SKM-1 (cell line): ENCODE measurements around the gene MACROH2A1.

Experiments
- DNase-seq: peaks from one replicate; lab custom pipeline; 2025; ENCODE audit not compliant: unreplicated experiment; lab: John Stamatoyannopoulos, UW

Gene MACROH2A1

DNA sequence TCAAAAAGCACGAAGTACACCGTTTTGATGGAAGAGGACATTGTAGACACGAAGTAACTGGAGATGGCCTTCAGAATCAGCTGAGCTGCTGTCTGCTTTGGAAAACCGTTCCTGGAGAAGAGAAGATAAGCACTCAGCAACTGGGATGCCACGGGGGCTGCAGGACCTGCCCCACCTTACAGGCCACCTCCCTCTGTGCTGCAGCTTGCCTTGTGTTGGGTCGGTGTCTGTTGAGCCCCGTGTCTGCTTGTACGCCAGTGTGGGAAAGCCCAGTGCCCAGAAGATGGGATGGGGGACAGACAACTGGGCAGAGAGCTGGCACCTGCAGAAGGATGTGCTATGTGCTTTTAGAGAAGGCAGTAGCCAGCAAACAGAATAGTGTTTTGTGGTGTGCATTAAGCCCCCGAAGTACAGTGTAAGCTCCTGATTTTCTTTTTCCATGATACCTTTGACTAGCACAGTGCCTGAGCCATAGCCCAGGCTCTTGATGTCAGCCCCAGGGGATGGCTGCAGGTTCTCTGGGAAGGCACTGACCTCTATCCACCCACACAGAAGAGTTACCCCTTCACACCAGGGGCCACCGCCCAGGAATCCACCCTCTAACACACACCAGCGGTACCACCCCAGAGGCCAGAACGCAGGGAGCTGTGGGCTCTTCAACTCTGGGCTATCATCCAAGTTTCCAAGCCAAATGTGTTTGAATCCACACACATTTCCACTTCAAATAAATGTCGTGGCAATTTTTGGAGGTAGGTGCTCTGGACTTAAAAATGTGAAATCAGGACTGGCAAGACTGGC lies 63.8 kb downstream of the MACROH2A1 start:
- no peak for DNase-seq

DNA sequence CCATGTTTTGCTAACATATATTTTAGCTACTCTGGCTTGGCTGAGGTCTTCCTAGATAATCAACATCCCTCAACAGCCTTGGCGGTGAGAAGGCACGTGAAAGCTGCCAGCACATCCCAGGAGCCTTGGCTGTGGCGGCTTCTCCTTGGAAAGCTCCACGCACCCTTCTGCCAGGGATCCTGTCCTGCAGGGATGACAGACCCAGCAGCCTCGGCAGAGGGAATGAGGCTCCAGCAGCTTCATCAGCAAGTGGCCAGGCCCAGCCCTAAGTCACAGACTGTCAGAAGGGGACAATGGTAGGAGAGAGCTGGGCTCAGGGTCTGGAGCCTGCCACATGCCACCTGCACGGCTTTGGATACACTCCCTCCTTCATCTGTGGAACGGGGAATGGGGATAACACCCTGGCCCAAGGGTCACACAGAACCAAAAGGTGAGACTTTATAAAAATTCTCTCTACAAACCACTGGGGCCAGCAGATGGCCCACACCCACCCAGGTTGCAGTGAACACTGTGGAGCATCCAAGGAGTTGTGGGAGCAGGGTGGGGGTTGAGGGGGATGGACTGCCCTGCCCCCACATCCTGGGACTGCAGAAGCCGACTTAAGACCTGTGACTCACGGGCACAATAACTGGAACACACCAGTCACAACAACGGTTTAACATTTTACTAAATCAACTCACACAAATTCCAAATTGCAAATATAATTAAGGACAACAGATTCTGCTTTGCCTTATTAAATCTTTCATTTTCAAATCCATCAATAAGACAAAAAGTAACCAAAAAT lies 65.1 kb downstream of the MACROH2A1 start:
- no peak for DNase-seq

DNA sequence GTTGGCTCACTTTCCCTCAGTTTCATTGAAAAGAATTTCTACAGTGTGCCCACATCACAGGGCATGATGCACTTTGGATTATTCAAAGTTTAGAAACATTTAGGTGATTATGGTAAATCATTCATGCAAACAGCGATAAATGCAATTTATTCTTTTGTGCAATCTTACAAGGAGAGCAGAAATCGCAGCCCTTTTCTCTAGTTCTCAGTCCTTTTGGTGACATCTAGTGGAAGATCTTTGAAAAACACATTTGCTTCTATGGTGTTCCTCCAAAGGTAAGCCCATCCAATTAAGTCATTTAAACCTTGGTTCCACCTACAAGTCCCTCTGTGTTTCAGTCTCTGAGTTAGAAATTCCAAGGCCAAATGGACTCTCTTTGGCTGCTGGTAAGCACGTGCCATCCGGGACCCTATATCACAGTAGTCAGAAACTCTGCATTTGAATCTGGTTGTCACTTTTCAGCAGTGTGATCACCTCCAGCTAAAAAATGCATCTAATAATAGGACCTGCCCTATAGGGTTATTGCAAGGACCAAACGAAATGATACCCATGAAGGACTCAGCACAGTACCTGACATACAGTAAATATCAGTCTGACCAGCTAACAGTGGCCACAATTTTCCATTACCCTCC lies 66.4 kb downstream of the MACROH2A1 start:
- peak; percentile 6 for DNase-seq

DNA sequence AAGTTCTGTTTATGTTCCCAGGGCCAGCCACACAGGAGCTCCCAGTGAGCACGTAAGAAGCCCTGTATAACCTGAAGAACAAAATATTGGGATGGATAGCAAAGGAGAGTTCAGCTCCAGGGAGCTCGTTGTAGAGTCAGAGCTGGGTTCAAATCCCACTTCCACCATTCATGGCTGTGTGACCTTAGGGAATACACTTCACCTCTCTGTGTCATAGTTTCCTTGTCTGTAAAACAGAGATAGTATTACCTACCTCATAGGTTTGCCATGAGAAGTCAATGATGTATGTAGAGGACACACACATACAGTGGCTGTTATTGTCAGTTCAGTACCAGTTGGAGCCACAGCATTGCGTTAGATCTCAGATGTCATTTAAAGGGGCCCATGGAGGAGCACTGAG lies 67.4 kb downstream of the MACROH2A1 start:
- DNase-seq: no peak

DNA sequence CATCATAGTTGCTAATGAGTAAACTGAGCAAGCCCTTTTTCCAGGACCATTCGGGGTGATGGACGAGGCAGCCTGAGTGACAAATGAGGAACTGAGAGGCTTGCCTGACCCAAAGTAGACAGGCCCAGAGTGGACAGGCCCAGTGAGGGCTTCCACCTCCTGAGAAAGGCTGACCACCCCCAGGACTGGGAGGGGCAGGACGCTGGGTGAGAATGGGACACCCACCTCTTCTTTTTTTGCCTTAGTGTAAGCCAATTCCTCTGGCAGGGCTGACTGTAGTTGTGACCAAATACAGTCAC lies 68.3 kb downstream of the MACROH2A1 start:
- no peak for DNase-seq

DNA sequence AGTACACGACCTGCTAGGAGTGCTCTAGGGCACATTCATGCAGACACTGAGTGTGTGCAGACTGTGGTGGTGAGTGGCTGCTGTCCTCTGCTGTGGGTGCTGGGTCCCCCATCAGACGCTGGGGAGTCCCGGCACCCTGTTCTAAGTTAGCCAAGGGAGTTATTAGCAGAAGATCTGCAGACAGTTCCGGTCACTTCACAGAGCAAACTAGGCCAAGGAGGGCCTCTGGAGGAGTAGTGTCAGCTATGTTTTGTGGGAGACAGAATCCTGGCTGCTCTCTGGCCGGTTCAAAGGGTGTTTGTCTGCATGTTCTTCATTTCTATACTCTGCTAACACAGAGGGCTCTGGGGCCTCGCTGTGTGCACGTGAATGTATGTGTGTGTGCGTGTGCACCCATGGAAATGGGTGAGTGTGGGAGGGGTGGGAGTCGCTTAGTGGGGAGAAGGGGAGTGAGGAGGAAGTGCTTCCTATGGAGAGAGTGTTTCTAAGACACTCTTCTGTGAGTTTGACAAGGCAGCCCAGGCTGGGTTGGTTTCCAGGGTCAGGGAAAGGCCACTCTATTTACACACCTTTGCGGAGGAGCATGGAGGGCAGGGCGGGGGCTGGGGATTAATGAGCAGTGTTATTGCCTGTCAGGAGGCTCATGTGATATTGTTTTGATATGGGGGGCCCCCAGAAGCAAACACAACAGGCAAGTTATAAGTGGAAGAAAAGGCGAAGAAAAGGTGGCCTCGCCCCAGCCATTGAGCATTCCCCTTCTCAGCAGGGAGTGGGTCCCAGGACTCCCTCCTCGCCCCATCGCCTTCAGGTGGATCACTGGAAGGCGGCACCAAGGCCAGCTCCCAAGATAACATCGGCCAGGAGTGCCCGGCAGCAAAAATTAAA lies 68.9 kb downstream of the MACROH2A1 start:
- DNase-seq: no peak

DNA sequence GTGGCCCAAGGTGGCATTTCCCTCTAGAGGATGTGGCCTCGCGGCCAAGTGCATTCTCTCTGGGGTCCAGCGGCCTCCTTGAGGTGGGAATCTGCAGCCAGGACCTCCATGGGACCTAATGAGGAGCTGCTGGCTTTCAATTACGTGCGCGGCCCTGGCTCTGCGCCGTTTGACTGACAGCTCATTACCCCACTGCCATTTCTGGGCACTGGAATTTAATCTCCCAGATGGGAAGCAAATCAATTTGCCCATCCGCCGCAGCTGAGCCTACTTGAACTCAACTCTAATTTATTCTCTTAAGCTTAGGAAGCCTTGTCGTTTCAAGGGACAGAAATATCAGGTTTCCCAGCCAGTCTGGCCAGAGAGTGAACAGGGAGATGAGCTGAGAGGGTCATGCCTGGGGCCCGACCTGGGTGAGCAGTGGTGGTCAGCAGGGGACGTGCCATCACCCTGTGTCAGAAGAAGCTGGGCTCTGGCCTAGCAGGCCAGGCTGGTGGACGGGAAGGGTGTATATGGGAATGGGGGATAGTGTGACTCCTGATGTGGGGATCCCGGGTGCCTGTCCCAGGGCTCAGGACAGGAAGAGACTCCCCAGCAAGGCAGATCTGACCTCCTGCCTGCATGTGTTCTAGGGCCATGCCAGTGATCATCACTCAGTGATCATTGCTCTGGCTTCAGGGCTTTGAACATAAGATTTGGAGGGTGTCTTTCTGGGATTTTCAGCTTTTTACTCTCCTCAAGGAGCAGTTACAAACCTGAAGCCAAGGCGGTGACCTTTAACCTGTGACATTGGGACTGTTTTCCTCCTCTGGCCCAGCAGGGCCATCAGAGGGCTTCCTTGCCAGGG lies 69.7 kb downstream of the MACROH2A1 start:
- no peak for DNase-seq

DNA sequence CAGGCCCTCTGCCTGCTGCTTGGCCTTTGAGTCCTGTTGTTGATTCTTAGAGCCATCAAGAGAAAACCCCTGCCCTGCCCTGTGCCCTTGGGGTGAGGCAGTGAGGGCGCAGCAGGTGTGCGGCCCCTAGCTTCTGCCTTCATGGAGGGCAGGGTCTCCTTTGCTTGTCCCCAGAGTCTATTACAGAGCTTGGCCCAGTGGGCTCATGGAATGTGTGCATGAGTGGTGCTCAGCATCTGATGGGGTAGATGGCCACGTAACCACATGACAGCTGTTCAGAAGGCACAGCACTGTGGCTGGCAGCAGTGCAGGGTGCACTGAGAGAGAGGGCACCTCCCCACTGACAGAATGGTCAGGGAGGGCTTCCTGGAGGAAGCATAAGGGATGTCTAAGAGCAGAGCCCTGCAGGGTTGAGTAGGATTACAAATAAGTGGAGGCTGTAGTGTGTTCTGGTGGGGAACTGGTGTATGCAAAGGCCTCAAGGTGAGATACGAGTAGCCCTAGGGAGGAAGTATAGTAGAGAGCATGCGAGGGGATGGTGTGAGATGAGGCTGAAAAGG lies 70.8 kb downstream of the MACROH2A1 start:
- no peak for DNase-seq

DNA sequence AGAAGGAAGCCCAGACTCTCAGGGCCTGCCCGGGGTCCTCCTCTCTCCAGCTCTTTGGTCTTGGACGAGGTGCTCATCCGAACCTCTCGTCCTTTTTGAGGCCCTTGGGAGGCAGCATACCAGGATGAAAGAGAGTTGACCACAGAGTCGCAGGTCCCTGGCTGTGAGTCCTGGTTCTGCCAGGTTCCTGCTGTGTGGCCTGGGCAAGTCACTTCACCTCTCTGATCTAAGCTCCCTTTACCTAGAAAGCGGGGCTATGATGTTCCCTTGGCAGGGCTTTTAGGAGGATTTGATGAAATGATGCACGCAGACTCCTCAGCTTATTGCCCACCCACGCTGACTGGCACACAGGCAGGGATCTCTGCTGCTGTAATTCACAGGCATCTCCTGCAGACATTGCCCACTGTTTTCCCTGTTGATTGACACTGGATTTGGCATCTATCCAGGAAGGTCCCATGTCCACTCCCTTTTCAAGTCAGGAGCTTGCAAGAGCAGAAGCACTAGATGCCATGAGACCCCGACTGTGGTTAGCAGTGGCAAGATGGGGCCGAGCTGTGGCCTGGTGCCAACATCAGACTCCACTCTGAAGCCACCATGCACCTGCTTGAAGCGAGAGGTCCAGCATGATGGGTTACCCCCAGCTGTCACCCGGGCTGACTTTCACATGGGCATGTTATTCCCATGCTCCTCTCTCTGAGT lies 71.5 kb downstream of the MACROH2A1 start:
- DNase-seq: no peak

DNA sequence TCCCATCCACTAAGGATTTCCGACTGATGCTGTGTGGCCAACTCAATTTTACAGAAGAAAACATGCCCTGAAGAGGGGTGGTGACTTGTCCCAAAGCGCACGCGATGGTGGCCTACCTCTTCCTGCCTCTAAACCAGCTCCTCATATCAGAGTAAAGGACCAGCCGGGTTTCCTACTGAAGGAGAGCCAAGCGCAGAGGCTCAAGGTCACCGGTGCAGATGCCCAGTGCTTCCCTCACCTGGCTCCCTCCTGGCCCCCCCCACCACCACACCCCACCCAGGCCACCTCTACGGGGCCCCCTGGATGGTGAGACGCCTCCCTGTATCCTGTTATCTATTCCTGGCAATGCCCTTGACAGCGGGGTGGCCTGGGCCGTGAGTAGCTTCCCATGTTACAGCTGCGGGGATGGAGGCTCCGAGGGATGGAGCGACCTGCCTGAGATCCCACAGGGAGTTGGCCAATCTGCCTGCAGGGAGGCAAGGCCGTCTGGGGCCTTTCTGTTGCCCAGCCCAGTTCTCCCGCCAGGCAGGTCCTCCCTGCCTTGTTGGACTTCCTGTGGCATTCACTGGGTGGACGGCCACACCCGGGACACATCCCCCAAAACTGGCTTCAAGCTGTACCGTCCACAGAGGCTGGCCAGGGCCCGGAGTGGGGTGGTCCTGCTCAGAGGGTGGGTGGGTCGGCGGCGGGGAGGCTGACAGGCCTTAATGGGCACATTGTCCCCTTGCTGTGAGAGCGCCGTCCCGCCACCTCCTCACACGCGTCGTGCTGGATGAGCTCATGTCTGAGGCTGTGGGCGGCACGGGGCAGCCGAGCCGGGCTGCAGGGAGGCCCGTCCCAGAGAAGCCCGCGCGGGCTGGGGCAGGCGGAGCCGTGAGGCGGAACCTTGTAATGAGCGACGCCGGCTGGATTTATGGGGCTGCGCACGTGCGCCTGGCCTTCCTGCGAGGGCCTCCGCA lies 72.5 kb downstream of the MACROH2A1 start:
- DNase-seq: no peak

DNA sequence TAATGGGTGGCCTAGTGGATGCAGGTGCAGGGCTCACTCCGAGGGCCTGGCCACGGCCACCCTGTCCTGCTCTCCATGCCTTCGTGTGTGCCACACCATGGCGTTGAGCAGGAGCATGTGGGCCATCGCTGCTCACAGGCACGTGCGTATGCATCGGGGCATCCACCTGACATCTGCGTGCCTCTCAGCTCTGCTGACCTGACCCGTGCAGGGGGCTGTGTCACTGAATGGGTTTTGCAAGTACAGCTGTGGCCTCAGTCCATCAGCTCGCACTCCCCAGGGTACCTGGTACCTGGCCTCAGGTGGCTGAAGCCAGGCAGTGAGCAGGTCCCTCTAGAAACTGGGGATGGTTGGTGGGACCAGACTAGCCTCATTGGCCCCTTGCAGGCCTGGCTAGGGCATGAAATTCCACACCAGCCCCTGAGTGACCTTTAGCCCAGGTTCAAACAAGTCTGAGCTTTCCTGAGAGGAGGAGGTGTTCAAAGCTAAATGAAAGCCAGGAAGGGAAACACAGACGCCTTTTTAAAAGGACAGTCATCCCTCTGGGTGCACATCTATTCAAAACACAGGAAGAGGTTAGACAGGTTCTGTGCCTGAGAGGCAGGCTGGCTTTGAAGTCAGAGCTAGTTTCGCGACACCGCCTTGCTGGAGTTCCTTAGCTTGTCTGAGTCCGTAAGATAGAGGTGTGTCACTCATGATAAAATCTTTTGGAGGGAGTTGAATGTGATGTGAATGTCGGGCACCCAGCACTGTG lies 74.0 kb downstream of the MACROH2A1 start:
- DNase-seq: no peak

DNA sequence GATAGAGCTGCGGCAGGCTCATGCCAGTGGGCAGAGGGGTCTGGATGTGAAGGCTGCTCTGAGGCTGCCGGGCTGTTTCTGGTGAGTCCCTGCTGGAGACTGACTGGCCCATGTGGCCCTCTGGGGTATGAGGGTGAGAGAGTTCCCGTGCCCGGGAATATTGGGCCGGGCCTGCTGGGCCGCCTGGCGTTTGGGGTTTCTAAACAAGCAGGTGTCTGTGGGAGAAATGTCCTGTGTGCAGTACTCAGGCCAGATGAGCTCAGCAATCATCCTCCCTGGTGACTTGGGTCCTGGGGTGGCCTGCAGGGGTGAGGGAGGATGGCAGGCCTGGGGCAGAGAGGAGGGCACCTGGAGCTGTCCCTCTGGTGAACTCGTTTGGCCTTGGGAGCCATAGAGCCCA lies 74.9 kb downstream of the MACROH2A1 start:
- no peak for DNase-seq

DNA sequence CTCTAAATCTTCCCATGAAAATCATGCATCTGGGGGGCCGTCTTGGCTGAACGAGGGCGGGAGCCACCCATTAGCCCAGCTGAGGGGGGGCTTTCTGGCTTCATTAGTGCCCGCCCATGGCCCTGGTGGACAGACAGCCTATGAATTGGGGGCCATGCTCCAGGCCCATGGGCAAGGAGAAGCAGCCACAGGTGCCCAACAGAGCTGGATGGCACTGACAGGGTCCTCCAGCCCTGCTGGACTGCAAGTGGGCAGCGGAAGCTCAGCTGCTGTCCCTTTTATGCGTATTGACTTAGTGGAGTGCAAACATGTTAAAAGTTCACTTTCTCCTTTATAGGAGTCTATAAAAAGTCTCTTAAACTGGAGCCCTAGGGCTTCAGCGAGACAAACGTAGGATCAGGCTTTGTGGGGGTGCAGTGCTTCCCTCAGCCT lies 75.3 kb downstream of the MACROH2A1 start:
- no peak for DNase-seq

DNA sequence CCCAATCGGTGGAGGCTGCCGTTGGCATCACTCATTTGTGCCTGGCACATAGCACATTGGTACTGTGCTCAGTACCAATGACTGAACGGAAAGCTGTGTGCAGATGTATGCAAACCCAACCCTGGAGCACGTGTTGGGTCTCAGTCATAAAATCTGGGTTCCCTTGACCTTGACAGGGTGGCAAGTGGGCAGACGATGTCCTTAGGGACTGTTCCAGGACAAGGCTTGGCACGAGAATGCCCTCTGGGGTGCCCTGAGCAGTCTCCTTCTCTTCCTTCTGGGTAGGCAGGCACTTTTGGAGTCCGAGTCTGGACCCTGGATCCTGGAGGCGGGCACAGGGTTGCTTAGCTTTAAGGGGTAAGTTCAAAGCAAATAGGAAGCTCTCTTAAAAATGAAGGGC lies 75.8 kb downstream of the MACROH2A1 start:
- no peak for DNase-seq

DNA sequence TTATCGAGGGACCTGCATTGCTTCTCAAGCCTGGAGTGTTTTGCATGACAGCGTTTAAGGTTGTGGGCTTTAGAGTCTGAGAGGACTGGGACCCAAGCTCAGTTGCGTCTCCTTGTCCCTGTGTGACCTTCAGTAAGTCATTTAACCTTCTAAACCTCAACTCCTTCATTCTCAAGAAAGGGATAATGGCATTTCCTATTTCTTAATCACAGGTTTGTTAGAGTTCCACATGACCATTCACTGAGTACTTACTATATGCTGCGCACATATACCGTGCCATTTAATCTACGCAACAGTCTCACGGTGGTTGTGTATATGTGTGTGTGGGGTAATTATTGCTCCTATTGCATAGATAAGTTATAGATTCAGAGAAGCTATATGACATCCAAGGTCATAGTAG lies 76.3 kb downstream of the MACROH2A1 start:
- no peak for DNase-seq

DNA sequence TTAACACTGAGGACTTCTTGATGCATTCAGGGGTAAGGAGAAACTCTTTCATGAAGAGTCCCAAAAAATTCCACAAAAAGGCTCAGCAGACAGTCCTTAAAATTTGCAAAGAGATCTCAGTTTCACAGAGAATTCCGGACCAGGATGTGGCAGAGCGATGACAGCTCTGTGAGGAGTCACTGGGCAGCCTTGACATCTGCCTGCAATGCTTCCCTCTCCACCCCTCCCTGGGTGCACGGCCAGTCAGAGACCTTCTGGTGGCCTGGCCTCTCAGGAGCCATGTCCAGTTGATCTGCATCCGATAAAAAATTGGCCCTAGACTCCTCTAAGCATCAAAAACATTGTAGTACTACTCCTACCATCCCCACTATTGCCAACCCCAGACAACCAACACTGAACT lies 76.8 kb downstream of the MACROH2A1 start:
- no peak for DNase-seq

DNA sequence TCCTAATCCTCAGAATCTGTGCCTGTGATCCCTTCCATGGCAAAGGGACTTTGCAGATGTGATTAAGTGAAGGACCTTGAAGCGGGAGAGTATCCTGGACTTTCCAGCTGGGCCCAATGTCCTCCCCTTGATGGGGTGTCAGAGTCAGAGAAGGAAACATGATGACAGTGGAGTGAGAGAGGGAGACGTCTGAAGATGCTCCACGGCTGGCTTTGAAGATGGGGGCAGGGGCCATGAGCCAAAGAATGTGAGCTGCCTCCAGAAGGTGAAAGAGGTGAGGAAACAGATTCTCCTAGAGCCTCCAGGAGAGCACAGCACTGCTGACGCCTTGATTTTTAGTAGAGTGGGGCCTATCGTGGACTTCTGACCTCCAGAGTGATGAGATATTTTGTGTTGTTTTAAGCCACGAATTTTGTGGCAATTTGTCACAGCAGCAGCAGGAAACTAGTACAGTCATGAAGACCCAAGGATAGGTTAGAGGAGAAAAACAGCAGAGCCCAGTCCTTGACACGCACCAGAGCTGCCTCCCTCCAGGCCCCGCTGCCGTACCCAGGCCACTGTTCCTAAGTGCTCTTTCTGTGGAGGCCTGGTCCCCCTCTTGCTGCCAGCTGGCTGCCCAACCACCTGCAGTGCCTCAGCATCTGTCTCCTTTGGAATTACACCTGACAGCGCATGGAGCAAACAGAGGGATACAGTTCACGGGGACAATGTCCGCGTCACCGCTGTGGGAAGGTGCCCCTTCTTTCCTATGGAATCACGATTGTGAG lies 78.1 kb downstream of the MACROH2A1 start:
- no peak for DNase-seq
